Peyer's patch (tissue), 4 donors: ENCODE data around the gene MACROD2. TPM values are rescaled to one million over a fixed set of nuclear protein-coding genes. Genes with fewer than 3 reads are reported as not detected.

ENCODE experiments used
- DNase-seq, 3 donors: peaks; one replicate each; pipeline ENCODE4 v3.0.0-alpha.2; 2017 to 2019
- H3K27ac ChIP-seq, 4 donors: fragments of 200-600 bp; sonication (generic); one replicate each; pipeline ENCODE4 v1.5.1; 2016 to 2019
- H3K27me3 ChIP-seq, 2 donors: fragments of 200-600 bp; sonication (generic); one replicate each; pipeline ENCODE4 v1.5.1; 2019
- H3K36me3 ChIP-seq, 3 donors: fragments of 200-600 bp; sonication (generic); one replicate each; pipeline ENCODE4 v1.5.1; 2016 to 2019
- H3K4me1 ChIP-seq, 4 donors: fragments of 200-600 bp; sonication (generic); one replicate each; pipeline ENCODE4 v1.5.1; 2016 to 2019
- H3K4me3 ChIP-seq, 4 donors: fragments of 200-600 bp; sonication (generic); 1 replicate in 3 of 4; 2 replicates in 1 of 4; pipeline ENCODE4 v1.5.1; 2016 to 2019; ENCODE audit warnings: mild to moderate bottlenecking in 1 of 4
- H3K9me3 ChIP-seq, 4 donors: fragments of 200-600 bp; sonication (generic); one replicate each; pipeline ENCODE4 v1.5.1; 2016 to 2019; ENCODE audit warnings: mild to moderate bottlenecking in 1 of 4
- POLR2A ChIP-seq, 2 donors: fragments of 450-650 bp; IDR thresholded peaks; one replicate each; pipeline ENCODE4 v1.5.1; 2017; ENCODE audit warnings: antibody characterized with exemption in 2 of 2, mild to moderate bottlenecking in 2 of 2, moderate library complexity in 2 of 2
- total RNA-seq, 4 donors: library from RNA; depleted of rRNA; stranded (reverse); fragments of >200 nt; gene quantifications; one replicate each; pipeline ENCODE4 v1.1.0, GENCODE V29; 2016
- TF ChIP-seq, protein P1 (sequence below), 6 experiments: fragments of 450-650 bp in 4 of 6; fragments of 200-600 bp in 2 of 6; sonication (generic) in 1 of 6; IDR thresholded peaks; one replicate each; pipeline ENCODE4 v1.5.1; 2017 to 2019; ENCODE audit warnings: antibody characterized with exemption in 6 of 6, mild to moderate bottlenecking in 3 of 6, moderate library complexity in 1 of 6

The MACROD2 gene
- total RNA-seq, 4 donors from 2014 or later = 2.5 to 10.7 (median 6.5) TPM

DNA sequence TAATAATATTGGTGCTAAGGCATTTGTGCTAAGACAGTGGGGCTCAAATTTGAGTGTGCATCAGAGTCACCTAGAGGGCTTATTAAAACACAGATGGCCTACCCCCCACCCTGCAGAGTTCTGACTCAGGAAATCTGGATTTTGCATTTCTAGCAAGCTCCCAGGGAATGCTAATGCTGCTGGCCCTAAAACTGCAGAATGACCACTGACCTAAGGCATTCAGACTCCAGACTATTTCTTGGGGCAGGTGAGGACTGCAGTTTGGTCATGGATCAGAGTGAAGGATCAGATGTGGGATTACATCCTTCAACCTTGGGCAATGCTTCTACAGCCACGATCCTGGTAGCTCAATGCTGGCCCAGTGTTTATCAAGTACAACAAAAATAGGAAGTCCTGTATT is 952.2 kb downstream of the MACROD2 start:
- no peaks in the 10 kb centered on the region for H3K27me3 ChIP-seq
- TF ChIP-seq, protein P1, sequence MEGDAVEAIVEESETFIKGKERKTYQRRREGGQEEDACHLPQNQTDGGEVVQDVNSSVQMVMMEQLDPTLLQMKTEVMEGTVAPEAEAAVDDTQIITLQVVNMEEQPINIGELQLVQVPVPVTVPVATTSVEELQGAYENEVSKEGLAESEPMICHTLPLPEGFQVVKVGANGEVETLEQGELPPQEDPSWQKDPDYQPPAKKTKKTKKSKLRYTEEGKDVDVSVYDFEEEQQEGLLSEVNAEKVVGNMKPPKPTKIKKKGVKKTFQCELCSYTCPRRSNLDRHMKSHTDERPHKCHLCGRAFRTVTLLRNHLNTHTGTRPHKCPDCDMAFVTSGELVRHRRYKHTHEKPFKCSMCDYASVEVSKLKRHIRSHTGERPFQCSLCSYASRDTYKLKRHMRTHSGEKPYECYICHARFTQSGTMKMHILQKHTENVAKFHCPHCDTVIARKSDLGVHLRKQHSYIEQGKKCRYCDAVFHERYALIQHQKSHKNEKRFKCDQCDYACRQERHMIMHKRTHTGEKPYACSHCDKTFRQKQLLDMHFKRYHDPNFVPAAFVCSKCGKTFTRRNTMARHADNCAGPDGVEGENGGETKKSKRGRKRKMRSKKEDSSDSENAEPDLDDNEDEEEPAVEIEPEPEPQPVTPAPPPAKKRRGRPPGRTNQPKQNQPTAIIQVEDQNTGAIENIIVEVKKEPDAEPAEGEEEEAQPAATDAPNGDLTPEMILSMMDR (IDR thresholded peaks at IDR 0.05) = no peak
- TF ChIP-seq POLR2A (IDR thresholded peaks at IDR 0.05) = no peak
- H3K9me3 ChIP-seq = no peaks in the 10 kb centered on the region
- H3K4me3 ChIP-seq = no peak overlapping the region
- H3K27ac ChIP-seq = no peak overlapping the region
- no peaks in the 10 kb centered on the region for H3K36me3 ChIP-seq
- no peaks in the 10 kb centered on the region for H3K4me1 ChIP-seq
- no peak for DNase-seq

DNA sequence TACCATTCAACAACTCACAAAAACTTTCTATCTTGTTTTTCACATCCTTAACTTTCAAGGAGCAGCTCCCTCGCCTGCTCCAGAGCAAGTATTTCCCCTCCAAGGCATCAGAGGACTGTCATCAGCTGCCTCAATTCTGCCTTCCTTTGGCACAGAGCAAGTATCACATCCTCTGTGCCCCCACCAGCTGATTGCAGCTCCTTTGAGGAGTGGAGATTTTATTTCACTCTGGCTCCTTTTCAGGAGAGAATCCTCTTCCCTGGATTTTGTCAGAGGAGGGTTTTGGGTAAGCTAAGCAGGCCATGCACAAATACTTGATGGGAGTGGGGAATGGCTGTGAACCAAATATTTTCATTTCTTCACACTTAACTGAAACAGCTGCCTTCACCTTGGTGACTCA is 952.6 kb downstream of the MACROD2 start:
- Histone ChIP-seq H3K4me3 (no peak overlapping the region), H3K4me1 (no peaks in the 10 kb centered on the region), H3K36me3 (no peaks in the 10 kb centered on the region), H3K27ac (no peak overlapping the region), H3K27me3 (no peaks in the 10 kb centered on the region), H3K9me3 (no peaks in the 10 kb centered on the region)
- no peak for TF ChIP-seq POLR2A (IDR thresholded peaks at IDR 0.05)
- TF ChIP-seq, protein P1 (IDR thresholded peaks at IDR 0.05) = no peak
- no peak for DNase-seq

DNA sequence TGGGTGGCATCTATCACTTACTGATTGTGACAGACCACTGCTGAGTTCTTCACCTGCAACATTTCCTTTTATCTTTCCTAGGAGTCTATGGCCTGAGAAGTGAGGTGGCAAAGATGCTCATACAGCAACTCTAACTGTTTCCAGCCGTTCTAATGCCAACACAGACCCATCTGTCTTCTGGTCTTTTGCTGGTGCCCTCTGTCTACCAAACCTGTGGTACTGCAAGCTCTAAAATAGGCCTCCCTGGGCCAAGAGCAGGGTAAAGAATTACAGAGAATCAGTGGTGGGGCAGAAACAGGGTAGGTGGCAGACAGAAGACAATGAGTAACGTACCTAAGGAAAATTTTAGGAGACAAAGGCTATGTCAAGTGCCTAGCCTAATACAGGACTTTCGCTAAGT is 953.1 kb downstream of the MACROD2 start:
- Histone ChIP-seq H3K27me3 (no peaks in the 10 kb centered on the region), H3K27ac (no peak overlapping the region), H3K36me3 (no peaks in the 10 kb centered on the region), H3K9me3 (no peaks in the 10 kb centered on the region), H3K4me1 (no peaks in the 10 kb centered on the region), H3K4me3 (no peak overlapping the region)
- DNase-seq = no peak
- no peak for TF ChIP-seq POLR2A (IDR thresholded peaks at IDR 0.05)
- TF ChIP-seq, protein P1 (IDR thresholded peaks at IDR 0.05) = peak in 2 of 6 experiments; percentile 16 to 21

DNA sequence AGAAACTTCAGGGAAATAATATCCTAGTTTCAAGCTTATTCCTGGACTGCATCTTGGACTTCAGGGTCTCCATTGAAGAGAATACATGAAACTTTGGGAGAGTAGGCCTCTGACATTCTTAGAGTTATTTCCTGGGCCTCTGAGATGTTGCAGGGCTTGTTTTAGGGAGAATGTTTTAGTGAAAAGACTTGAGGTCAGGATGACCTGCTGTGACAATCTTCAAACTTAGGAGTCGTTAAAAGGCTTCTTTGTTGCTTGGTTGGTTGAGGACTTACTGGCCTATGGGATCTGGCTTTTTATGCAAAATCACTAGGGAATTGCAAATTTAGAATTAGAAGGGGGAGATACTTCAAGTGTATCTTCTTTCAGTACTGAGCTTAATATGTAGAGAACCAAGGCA is 955.3 kb downstream of the MACROD2 start:
- no peak overlapping the region for H3K4me3 ChIP-seq
- no peaks in the 10 kb centered on the region for H3K4me1 ChIP-seq
- TF ChIP-seq, protein P1 (IDR thresholded peaks at IDR 0.05) = no peak
- no peak for TF ChIP-seq POLR2A (IDR thresholded peaks at IDR 0.05)
- no peak for DNase-seq
- no peak overlapping the region for H3K27ac ChIP-seq
- no peaks in the 10 kb centered on the region for H3K36me3 ChIP-seq
- H3K9me3 ChIP-seq = no peaks in the 10 kb centered on the region
- H3K27me3 ChIP-seq = no peaks in the 10 kb centered on the region

DNA sequence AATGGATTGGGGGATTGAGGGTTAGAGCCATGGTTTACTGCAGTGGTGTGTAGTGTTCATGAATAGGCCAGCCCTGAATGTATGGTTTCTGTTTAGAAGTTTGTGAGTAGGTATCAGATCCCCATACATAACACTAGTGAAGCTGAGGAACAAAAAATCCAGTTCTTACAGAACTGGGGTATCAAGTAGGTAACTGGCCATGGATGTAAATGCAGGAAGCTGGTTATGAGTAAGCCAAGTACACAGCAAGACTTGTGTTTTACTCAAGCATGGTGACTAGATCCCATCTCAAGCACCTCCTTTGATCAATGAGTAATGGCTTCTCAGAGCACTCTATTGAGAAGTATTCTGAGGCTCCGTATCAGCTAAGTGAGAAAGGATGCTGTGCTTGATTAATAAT is 955.8 kb downstream of the MACROD2 start:
- no peaks in the 10 kb centered on the region for H3K27me3 ChIP-seq
- TF ChIP-seq, protein P1 (IDR thresholded peaks at IDR 0.05) = no peak
- no peak for TF ChIP-seq POLR2A (IDR thresholded peaks at IDR 0.05)
- no peaks in the 10 kb centered on the region for H3K9me3 ChIP-seq
- DNase-seq = no peak
- no peak overlapping the region for H3K4me3 ChIP-seq
- H3K4me1 ChIP-seq = no peaks in the 10 kb centered on the region
- no peak overlapping the region for H3K27ac ChIP-seq
- no peaks in the 10 kb centered on the region for H3K36me3 ChIP-seq
